Smooth muscle cell of the umbilical artery (primary cell): Measurements from ENCODE around the gene CMTM8. TPM values are rescaled to one million over a fixed set of nuclear protein-coding genes. Genes with fewer than 3 reads are reported as not detected.

Experiments
- total RNA-seq: library from RNA; depleted of rRNA; stranded (reverse); fragments of >200 nt; gene quantifications from 2 replicates; pipeline ENCODE4 v1.2.3, GENCODE V29; 2014

Gene CMTM8, protein sequence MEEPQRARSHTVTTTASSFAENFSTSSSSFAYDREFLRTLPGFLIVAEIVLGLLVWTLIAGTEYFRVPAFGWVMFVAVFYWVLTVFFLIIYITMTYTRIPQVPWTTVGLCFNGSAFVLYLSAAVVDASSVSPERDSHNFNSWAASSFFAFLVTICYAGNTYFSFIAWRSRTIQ
- total RNA-seq, result not detected in 2 replicates

DNA sequence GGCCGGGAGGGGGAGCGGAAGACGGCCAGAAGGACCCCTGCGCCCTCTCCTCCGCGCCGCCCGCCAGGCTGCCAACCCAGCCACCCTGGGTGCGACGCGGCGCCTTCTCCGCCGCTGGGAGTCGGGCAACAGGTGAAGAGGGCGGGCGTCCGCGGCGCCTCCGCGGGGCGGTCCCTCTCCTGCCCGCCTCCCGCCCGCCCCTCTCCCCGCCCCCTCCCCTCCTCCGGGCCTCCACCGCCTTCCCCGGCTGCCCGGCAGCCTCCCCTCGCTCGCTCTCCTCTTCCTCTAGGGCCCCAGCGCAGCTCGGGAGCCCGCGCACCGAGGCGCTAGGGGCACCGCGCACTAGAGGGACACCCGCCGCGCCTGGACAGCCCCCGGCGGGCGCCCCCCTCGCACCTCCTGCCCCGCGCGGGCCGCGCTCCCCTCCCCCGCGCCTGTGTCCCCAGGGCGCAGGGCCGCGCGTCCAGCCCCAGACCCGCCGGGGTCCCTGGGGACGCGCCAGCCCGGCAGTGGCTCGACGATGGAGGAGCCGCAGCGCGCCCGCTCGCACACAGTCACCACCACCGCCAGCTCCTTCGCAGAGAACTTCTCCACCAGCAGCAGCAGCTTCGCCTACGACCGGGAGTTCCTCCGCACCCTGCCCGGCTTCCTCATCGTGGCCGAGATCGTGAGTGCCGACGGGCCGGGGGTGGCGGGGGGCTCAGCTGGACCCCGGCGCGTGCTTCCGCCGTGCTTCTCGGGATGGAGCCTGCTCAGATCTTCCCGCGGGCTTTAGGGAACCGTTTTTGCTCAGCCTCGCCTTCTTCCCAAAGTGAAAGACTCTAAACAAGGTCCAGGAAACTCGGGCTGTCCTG lies at the start of gene CMTM8:
Gene CMTM8 (plus strand): TSS at position 228 of the 854 bp plus-strand sequence. CDS start 293 bp downstream, at position 521.

DNA sequence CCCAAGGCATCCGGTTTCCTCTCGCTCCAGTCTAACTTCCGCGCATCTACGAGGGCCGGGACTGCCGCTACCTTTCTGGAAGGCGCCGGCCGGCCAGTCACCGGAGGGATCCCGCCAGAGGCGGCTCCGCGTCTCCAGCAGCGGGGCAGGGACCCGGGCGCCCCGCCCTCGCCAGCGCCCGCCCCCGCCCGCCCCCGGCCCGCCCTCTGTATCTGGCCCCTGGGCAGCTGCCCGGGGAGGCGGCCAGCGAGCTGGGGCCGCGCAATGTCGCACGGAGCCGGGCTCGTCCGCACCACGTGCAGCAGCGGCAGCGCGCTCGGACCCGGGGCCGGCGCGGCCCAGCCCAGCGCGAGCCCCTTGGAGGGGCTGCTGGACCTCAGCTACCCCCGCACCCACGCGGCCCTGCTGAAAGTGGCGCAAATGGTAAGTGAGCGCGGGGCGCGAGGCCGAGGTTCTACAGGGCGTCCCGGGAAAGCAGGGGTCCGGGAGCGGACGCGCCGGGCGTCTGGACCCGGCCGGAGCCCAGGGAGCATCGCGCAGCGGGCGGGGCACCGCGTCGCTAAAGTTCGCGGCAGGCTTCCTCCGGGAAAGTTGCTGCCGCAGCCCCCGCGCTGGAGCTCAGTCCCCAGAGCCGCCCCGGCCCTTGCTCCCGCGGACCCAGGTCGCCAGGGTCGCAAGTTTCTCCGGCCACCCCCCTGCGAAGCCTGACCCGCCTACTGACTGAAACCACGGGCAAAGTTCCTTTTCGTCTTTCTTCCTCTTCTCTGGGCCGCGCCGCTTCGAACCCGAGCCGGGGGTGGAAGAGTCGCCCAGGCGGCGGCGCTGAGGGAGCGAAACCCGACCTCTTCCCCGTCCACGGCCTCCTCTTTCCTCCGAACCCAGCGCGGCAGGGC lies 153.4 kb downstream of the CMTM8 start, which contains the start of gene CMTM7:
Gene CMTM7 (plus strand): TSS at position 211 of the 893 bp plus-strand sequence. CDS start 54 bp downstream, at position 265.

Other genes starting within 250 kb of the CMTM8 start
- 10.1 and 11.0 TPM in 2 replicates for gene GPD1L, start 132.1 kb upstream of the CMTM8 start, total RNA-seq
- gene CMTM7, start 153.2 kb downstream of the CMTM8 start, total RNA-seq, result 1.8 and 7.2 TPM in 2 replicates